ENCODE results near the gene SMIM17. TPM values are rescaled to one million over a fixed set of nuclear protein-coding genes. Genes with fewer than 3 reads are reported as not detected.

SMIM17 gene
- total RNA-seq (2014; rRNA removed; shearing (Covaris generic)), result not detected in 2 replicates

DNA sequence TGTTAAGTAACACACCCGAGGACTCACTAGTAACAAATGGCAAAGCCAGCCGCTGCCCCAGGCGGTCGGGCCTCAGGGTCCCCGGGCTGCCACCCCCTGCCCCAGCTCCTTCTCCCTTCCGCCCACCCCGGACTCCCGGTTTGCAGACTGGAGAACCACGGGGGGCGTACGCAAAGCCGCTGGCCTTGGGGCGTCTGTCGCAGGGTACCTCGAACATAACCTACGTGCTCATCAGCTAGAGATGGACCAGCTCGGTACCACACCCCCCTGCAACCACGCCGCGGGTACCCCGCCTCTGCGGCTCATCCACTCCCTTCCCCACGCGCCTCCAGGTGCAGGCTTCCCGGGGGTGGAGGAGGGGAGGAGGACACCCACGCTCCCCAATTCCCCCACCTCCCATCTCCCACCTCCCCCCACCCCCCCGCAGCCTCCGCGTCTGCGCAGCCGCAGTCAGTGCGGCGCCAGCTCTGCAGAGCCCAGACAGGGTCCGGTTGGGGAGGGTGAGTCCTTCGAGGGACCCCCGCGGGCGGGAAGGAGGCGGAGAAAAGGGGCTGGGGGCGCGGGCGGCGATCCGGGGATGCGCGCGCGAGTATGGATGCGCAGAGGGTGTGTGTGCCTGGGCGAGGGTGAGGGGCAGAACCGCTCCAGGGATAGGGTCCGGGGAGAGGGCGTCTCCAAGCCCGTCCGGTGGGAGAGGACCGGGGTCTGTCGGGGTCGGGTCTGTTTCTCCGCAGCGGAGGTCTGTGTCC is at the start of gene SMIM17:
SMIM17 (plus strand) TSS at position 449 of the 749 bp plus-strand sequence. CDS start 2,509 bp downstream, outside the sequence.
- no peak for DNase-seq (ENCODE audit: low spot score)

DNA sequence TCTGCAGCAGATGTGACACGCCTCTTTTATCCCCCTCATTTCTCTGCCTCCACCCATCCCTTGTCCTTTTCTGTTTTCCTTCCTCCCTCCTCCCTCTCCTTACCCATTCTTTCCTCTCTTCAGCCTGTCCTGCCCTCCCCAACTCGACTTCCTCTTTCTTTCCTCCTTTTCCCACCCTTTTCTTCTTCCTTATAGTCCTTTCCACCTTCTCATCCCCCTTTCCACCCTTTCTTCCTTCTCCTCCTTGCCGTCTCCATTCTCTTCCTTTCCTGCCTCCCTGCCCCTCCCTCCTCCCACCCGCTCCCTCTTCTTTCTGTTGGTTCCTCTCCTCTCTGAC is 48.5 kb upstream of the SMIM17 start:
- DNase-seq (ENCODE audit: low spot score), result no peak

DNA sequence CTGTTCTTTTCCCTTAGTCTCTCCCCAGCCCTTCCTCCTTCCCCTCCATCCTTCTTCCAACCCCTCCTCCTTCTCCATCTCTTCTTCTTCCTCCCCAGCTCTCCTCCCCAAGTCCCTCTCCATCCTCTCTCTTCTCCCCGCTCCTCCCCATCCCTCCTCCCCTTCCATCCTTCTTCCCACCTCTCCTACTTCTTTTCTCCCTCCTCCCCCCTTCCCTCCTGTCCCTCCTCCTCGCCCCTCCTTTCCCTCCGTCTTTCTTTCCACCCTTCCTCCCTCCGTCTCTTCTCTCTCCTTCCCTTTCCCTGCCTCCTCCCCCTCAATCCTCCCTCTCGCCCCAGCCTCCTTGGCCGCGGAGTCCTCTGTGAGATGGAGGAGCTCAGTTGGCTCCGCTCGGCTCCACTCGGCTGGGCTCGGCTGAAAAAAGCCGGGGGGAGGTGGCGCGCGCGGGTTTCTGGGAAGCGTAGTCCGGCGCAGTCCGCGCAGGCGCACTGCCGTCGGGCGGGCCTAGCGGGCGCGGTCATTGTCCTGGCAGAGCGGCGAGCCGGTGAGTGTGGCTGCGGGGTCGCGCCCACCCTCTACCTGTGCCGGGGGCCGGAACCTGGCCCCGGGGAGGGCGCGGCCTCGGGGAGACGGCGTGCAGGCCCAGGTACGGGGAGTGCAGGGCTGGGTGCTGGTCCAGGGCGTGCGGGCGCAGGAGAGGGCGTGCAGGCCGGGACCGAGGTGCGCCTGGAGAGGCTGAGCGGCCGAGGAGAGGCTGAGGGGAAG is 48.0 kb upstream of the SMIM17 start, which contains the start of gene ZNF71:
ZNF71 (plus strand) TSS at position 520 of the 765 bp plus-strand sequence. CDS start 6,257 bp downstream, outside the sequence.
- DNase-seq (ENCODE audit: low spot score), result no peak

DNA sequence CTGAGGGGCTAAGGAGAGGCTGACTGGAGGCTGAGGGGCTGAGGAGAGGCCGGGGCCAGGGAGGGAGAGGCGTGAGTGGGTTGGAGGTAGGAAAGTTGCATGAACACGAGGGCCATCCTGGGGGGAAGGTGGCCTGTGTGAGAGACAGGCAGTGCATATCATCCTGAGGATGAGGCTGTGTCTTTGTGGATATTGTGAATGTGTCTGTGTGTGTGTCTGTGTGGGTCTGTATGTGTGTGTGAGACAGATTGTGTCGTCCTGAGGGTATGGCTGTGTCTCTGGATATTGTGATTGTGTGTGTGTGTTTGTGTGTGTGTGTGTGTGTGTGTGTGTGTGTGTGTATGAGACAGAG is 47.4 kb upstream of the SMIM17 start:
- no peak for DNase-seq (ENCODE audit: low spot score)

DNA sequence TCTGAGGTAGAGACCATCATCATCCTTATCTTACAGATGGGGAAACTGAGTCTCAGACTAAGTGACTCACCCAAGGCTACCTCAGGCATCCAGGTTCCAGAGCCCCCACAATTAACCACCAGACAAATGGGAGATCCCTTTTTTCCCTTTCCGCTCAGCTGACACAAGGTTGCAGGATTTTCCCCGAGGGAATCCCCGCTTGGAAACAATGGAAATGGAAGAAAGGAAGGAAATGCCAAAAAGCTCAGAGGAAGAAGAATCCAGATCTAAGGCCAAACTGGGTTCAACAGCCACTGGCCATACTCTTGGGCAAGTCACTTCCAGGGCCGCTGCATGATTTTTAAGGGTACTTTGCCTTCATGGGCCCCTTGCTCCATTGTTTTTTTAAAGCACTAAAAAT is 46.3 kb upstream of the SMIM17 start:
- no peak for DNase-seq (ENCODE audit: low spot score)

DNA sequence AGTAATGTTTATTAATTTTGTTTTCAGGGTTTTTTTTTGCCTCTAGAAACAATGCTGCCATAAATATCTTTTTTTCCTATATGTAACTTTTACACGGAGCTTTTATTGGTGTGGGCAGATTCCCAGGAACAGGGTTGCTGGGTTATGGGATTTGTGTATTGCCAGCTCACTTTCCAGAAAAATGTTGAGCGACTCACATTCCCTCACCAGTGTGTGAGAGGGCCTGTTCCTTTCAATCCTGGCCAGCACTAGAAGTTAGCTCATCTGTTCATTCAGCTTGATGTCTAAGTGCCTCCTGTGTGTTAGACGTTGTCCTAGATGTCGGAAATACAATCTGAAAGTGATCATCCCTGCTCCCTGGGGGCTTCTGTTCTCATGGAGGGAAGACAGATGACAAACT is 45.3 kb upstream of the SMIM17 start:
- no peak for DNase-seq (ENCODE audit: low spot score)

DNA sequence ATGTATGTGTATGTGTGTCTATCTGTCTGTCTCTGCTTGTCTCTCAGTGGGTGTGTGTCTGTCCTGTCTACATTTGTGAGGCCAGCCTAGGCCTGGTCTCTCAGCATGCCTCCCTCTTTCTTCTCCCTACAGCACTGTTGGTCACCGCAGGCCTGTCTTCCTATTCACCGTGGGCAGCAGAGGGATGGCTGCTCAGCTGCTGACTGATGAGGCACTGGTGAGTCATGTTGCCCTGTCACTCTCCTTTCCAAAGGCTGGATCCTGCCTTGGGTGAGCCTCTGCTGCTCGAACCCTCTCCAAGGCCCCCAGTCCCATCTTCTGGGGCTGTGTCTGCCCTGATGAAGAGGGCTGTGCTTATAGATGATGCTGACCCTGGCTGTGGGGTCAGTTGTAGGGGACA is 41.6 kb upstream of the SMIM17 start:
- DNase-seq (ENCODE audit: low spot score), result no peak

DNA sequence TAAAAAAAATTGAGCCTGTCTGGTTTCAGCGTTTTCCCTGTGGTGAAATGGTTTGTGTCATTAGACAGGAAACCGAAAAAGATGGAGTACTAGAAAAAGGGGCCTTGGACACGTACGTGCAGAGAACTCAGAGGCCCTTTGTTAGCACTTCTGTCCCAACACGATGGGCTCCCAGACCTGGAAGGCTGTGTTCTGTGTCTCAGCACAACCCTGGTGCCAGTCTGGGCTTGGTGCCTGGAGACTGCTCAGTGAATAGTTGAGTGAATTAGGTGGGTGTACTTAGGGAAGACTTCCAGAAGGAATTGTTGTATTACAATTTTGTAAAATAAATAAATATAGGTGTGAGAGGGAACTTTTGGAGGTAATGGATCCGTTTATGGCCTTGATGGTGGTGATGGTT is 39.1 kb upstream of the SMIM17 start:
- DNase-seq (ENCODE audit: low spot score), result no peak

DNA sequence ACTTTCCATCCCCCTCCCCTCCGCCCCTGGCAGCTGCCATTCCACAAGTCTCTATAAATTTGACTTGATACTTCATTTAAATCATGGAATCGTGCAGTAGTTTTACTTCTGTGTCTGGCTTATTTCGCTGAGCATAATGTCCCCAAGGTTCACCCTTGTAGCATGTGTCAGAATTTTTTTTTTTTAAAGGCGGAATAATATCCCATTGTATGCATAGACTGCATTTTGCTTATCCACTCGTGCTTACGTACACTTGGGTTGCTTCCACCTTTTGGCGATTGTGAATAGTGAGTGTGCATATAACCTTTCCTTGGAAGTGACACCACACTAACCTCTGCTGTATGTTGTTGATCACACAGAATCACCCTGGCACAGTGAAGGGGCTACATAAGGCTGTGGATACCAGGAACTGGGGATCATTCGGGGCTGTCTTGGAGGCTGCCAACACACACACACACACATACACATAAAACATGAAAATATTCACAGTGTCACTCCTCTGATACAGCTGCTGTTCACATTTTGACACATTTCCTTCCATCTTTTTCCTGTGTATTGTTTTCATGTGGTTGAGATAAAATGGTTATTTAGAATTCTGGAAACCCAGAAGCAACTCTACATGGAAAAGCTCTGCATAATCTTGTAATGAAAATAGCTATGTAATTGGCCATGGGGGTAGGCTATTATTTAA is 34.5 kb upstream of the SMIM17 start:
- no peak for DNase-seq (ENCODE audit: low spot score)

DNA sequence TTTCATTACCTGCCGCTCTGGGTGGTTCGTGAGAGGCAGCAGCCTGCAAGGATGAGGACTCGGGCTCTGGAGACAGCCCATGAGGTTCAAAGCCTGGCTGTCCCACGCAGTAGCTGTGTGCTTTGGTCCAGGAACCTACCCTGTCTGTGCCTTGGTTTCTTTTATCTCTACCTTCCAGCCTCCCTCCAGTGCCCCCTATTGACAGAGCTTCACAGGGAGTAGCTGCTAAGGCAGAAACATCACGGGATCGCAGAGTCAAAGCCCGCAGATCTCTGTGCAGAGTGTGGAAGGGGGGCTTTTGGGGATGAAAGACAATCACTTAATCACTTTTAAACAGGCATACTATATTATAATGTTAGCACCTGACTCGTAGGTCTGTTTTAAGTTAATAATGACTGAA is 31.7 kb upstream of the SMIM17 start:
- no peak for DNase-seq (ENCODE audit: low spot score)

DNA sequence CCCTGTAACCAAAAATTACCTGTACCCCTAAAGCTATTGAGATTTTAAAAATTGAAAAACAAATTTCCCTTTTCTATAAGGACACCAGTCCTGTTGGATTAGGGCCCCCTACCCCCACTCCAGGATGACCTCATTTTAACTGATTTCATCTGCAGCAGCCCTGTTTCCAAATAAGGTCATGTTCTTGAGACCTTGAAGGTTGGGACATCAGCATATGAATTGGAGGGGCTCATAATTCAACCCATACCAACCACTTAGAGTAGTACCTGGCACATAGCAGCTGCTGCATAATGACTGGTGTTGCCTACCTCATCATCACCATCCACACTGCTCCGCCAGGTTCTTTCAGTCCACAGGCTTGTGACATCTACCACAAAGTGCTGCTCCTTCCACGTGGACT is 30.2 kb upstream of the SMIM17 start:
- DNase-seq (ENCODE audit: low spot score), result no peak

DNA sequence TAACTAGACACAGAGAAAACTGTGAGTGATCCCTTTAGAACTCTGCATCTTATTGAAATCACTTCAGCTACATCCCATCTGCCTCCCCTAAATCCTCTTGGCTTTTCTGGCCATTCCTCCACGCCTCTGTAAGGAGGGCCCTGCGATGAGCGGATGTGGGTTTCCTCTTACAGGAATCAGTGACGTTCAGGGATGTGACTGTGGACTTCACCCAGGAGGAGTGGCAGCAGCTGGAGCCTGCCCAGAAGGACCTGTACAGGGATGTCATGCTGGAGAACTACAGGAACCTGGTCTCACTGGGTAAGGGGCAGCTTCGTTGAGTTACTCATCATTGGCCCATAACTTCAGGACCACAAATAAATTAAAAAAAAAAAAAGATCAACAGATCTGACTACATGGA is 29.3 kb upstream of the SMIM17 start:
- no peak for DNase-seq (ENCODE audit: low spot score)

DNA sequence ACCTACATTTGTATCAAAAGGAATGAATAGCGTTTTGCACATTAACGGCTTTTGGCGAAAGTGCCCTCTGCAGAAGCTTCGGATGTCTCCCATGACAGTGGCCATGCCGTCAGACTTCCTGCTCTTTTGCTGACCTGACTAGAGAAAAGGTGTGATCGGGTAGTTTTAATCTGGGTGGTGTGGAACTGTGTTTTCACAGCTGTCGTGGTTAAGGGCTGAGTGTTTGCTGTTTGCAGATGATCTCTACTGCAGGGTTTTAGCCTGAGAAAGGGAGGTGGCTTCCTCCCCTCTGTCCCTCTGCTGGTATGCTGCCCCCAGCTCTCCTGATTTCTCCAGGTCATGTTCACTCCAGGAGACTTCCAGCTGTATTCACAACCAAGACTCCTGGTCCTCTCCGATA is 25.4 kb upstream of the SMIM17 start:
- no peak for DNase-seq (ENCODE audit: low spot score)

DNA sequence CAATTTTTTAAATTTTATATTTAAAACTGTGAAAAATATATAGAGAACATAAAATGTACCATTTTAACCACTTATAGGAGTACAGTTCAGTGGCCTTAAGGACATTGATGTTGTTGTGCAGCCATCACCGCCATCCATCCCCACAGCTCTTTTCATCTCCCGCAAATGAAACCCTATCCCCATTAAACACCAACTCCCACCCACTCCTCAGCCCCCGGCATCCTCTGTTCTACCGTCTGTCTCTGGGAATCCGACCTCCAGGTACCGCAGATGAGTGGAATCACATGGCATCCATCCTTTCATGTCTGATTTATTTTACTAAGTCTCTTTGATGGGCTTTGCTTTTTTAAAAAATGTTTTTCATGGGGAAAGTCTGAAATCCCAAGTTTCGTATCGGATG is 23.8 kb upstream of the SMIM17 start:
- no peak for DNase-seq (ENCODE audit: low spot score)

DNA sequence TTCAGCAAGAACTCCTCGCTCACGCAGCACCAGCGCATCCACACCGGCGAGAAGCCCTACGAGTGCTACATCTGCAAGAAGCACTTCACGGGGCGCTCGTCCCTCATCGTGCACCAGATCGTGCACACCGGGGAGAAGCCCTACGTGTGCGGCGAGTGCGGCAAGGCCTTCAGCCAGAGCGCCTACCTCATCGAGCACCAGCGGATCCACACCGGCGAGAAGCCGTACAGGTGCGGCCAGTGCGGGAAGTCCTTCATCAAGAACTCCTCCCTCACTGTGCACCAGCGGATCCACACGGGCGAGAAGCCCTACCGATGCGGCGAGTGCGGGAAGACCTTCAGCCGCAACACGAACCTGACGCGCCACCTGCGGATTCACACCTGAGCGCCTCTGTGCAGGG is 20.6 kb upstream of the SMIM17 start:
- no peak for DNase-seq (ENCODE audit: low spot score)

DNA sequence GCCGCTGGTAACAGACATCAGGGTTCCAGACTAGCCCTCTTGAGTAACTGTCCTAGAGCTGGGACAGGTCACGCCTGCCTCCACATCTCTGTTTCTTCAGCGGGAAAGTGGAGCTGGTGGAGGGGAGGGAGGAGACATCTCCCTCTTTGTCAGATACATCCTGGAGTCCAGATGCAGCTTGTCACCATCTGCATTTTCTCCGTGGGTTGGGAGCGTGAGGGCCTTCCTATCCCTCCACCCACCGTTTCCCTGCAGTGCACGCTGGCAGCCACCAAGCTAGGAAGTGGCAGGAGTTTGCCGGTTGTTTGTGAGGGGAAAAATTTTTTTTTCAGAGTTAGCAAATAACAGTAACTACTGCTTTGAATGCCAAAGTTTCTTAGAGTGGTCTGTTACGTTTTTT is 20.0 kb upstream of the SMIM17 start:
- no peak for DNase-seq (ENCODE audit: low spot score)

DNA sequence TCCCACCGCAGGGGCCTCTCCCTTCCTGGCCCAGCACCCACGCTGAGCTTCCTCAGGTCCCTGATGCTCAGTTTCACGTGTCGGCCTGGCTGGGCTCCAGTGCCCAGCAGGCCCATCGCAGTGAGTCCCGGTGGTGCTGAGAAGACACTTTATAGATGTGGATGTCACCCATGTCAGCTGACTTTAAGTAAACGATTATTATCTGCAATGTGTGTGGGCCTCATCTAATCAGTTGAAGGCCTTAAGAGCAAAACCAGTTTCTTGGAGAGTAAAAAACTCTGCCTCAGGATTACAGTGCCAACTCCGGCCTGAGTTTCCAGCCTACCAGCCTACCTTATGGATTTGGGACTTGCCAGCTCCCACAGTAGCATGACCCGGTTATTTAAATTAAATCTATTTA is 17.3 kb upstream of the SMIM17 start:
- no peak for DNase-seq (ENCODE audit: low spot score)

DNA sequence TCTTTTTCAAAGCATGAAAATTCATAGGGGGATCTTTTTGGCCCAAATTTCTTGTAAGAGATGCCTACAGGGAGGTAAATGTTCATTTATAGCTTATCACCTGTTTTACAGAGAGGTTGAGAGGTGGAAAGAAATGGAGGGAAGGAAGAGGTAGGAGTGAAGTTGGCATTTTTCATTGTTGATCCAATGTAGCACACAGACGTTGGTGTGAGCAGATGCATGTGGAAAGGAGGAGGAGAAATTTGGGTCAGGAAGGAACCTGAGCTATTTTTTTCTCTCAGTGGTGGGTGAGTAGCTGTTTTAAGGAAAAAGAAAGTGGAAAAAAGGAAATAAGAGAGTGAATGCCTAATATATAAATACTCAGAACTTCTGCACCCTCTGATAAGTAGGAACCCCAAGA is 9.9 kb upstream of the SMIM17 start:
- no peak for DNase-seq (ENCODE audit: low spot score)

DNA sequence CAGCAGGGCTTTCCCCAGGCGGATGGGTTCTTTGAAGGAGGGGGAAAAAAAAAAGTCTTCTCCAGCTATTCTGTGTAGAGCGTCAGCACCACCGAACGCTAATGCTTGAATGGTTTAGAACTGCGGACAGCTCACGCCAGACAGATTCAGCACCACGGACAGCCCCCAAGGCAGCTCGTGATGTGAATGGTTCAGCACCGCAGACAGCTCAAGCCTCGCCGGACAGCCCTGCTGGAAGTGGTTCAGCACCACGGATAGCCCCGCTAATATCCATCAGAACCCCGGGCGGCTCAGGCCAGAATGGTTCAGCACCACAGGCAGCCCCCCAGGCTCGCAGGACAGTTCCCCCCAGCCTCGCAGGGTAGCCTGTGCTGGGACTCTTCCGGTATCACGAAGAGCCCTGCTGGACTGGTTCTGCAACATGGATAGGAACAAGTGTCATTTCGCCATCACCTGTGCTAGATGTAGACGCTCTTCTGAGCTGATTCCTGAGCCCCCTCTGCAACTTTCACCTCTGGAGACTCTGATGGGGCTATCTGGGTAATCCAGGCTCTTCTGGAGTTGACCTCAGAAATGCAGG is 4.9 kb upstream of the SMIM17 start:
- DNase-seq (ENCODE audit: low spot score), result peak; percentile 69

DNA sequence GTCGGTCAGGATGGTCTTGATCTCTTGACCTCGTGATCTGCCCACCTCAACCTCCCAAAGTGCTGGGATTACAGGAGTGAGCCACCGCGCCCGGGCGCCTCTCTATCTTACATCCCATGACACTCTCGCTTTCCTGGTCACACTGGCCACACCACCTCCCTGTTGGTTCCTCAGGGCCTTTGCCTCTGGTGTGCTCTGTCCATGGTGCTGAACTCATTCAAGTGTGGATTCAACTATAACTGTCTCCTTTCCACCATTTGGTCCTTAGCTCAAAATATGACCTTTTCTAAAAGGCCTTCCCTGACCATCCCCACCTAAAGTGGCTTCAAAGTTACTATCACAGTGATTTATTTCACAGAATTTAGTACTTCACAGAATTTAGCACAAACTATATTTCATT is 3.7 kb upstream of the SMIM17 start:
- DNase-seq (ENCODE audit: low spot score), result peak; percentile 22

DNA sequence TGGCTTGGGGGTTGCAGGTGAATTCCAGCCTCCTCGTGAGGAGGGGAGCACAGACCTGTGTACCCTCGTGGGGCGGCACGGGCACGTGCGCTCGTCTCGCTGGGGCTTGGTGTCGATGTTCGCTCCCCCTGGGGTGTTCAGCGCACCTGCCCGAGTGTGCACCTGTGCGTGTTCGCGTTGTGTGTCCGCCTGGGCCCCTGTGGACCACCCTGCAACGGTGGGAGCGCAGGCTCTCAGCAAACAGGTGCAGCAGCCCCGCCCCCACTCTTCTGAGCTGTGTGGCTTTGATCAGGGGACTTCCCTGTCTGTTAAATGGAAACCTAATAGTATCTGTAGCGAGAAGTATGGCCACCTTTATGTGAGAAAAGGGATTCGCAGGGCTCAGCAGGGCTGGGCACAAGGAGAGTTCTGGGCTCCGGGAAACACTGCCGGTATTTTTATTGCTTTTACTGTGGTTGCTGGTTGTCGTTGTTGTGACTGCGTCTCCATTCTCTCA is 549 bp downstream of the SMIM17 start:
- DNase-seq (ENCODE audit: low spot score), result no peak

DNA sequence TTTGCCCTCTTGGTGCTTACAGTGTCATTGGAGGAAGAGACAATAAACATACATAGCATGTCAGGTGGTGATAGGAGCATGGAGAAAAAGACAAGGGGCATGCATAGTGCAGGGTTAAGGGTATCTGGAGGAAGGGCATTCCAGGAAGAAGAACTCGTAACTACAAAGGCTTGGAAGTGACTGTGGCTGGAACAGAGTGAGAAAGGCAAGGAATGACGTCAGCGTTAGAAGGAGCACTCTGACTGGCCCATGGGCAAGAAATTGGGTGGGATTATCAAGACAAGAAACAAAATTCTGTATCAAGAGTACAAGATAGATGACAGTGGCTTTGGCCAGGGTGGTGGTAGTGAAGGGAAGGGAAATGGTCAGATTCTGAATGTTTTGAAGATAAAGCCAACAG is 11.2 kb downstream of the SMIM17 start:
- no peak for DNase-seq (ENCODE audit: low spot score)

All from HT-29 (cell line).